GM10266 (cell line): ENCODE data around the gene GLO1.

Source experiments
- DNase-seq: peaks from one replicate; pipeline ENCODE4 v3.0.0; 2012; ENCODE audit errors: extremely low spot score
- TF ChIP-seq, protein P1 (sequence below): IDR thresholded peaks from 2 replicates; pipeline ENCODE4 v1.5.1; 2012; ENCODE audit warnings: mild to moderate bottlenecking, low read depth; ENCODE audit not compliant: control insufficient read depth, insufficient read depth; ENCODE audit errors: missing control alignments

GLO1 gene

DNA sequence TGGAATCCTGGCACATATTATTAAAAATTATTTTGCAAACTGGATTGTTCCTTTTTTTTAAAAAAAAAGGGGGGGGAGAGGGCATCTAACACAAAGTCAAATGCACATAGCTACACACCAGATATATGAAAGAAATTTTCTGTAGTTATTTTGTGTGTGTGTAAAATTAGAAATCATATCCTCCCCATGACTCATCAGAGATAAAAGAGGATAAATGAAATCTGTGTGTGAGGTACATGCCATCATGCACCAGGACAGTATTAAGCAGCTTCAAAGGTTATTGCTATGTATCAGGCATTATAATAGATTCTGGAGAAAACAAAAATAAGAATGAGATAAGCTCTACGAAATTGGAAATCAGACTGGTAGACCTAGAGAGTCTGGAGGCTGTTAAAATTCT lies 68.4 kb downstream of the GLO1 start:
- DNase-seq, result no peak
- TF ChIP-seq, protein P1, sequence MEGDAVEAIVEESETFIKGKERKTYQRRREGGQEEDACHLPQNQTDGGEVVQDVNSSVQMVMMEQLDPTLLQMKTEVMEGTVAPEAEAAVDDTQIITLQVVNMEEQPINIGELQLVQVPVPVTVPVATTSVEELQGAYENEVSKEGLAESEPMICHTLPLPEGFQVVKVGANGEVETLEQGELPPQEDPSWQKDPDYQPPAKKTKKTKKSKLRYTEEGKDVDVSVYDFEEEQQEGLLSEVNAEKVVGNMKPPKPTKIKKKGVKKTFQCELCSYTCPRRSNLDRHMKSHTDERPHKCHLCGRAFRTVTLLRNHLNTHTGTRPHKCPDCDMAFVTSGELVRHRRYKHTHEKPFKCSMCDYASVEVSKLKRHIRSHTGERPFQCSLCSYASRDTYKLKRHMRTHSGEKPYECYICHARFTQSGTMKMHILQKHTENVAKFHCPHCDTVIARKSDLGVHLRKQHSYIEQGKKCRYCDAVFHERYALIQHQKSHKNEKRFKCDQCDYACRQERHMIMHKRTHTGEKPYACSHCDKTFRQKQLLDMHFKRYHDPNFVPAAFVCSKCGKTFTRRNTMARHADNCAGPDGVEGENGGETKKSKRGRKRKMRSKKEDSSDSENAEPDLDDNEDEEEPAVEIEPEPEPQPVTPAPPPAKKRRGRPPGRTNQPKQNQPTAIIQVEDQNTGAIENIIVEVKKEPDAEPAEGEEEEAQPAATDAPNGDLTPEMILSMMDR, result no peak

DNA sequence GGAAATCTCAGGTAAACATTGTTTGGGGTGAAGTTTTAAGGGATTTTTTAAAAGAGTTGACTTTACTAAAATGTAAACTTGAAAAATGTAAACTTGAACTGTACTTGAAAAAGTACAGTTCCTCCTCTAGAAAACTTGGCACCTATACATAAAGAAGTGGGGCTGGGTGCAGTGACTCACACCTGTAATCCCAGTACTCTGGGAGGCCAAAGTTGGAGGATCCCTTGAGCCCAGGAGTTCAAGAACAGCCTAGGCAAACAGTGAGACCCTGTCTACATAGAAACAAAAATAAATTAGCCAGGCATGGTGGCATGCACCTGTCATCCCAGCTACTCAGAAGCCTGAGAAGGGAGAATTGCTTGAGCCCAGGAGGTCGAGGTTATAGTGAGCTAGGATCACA lies 70.5 kb downstream of the GLO1 start:
- no peak for DNase-seq
- TF ChIP-seq, protein P1, result no peak

DNA sequence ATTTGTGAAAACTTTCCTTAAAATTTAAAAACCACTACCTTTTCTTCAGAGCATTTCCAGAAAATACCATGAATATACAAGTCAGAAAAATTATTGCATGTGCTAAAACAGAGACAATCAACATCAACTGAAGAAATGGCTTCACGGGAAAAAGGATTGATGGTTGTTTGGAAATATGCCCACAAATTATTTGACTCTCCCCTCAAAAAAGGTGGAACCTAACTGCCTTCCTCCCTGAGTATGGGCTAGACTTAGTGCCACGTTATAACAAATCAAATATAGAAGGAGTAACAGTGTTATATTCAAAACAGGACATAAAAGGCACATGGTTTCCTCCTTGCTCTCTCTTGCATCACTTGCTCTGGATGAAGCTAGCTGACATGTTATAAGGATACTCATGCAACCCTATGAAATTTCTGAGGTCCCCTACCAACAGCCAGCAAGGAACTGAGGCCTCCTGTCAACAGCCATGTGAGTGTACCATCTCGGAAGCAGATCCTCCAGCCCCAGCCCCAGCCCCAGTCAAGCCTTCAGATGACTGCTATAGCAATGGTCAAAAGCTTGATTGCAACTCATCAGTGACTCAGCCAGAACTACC lies 71.7 kb downstream of the GLO1 start:
- DNase-seq, result no peak
- TF ChIP-seq, protein P1, result no peak
